DOHH2 (cell line): Measurements from ENCODE around the gene GLYR1.

Source experiments
- H3F3A ChIP-seq: fragments of 200-600 bp; sonication (generic), shearing (Covaris generic); 2 replicates; pipeline ENCODE4 v1.6.0; 2016; ENCODE audit warnings: antibody characterized with exemption, mild to moderate bottlenecking; ENCODE audit not compliant: control insufficient read depth, insufficient read depth
- H3K27ac ChIP-seq: fragments of 200-600 bp; sonication (generic); 2 replicates; pipeline ENCODE4 v1.5.1; 2014; ENCODE audit warnings: low read depth, mild to moderate bottlenecking, low read length, moderate library complexity
- H3K27me3 ChIP-seq: fragments of 200-600 bp; sonication (generic); 2 replicates; pipeline ENCODE4 v1.6.1; 2014; ENCODE audit warnings: mild to moderate bottlenecking, low read length, mixed read lengths; ENCODE audit not compliant: control insufficient read depth
- H3K36me3 ChIP-seq: fragments of 200-600 bp; sonication (generic); 2 replicates; pipeline ENCODE4 v1.6.1; 2014; ENCODE audit warnings: mild to moderate bottlenecking, low read length, moderate library complexity, mixed read lengths; ENCODE audit not compliant: control insufficient read depth
- H3K4me1 ChIP-seq: fragments of 200-600 bp; sonication (generic); 2 replicates; pipeline ENCODE4 v1.6.1; 2014; ENCODE audit warnings: mild to moderate bottlenecking, low read length, mixed read lengths; ENCODE audit not compliant: control insufficient read depth
- H3K4me2 ChIP-seq: fragments of 200-600 bp; sonication (generic); 2 replicates; pipeline ENCODE4 v1.6.0; 2014; ENCODE audit warnings: mild to moderate bottlenecking, low read length, moderate library complexity
- H3K4me3 ChIP-seq: fragments of 200-600 bp; sonication (generic); 2 replicates; pipeline ENCODE4 v1.5.1; 2014; ENCODE audit warnings: mild to moderate bottlenecking, low read length, mixed read lengths
- H3K79me2 ChIP-seq: fragments of 200-600 bp; sonication (generic); 2 replicates; pipeline ENCODE4 v1.6.1; 2014; ENCODE audit warnings: mild to moderate bottlenecking, low read length, mixed read lengths; ENCODE audit not compliant: control insufficient read depth
- H3K9me2 ChIP-seq: fragments of 200-600 bp; sonication (generic); replicated peaks from 2 replicates; pipeline ENCODE4 v1.6.1; 2014; ENCODE audit warnings: mild to moderate bottlenecking, low read length, mixed read lengths; ENCODE audit not compliant: control insufficient read depth
- H3K9me3 ChIP-seq: fragments of 200-600 bp; sonication (generic); 2 replicates; pipeline ENCODE4 v1.6.1; 2014; ENCODE audit warnings: antibody characterized with exemption, low read length, mixed read lengths; ENCODE audit not compliant: control insufficient read depth, insufficient read depth
- H4K20me1 ChIP-seq: fragments of 200-600 bp; sonication (generic); 2 replicates; pipeline ENCODE4 v1.6.0; 2014; ENCODE audit warnings: low read depth, mild to moderate bottlenecking, antibody characterized with exemption, low read length, moderate library complexity; ENCODE audit not compliant: control insufficient read depth, insufficient read depth
- EZH2phosphoT487 ChIP-seq: fragments of 200-600 bp; sonication (generic); IDR thresholded peaks from 2 replicates; pipeline ENCODE4 v1.6.1; 2017; ENCODE audit warnings: borderline replicate concordance, mild to moderate bottlenecking, antibody characterized with exemption, low read length, moderate library complexity, mixed read lengths
- TF ChIP-seq, protein P1 (sequence below): fragments of 200-600 bp; sonication (generic); IDR thresholded peaks from one replicate; pipeline ENCODE4 v1.5.1; 2014; ENCODE audit warnings: antibody characterized with exemption, mild to moderate bottlenecking, low read depth, low read length; ENCODE audit not compliant: poor library complexity, severe bottlenecking

The GLYR1 gene

DNA sequence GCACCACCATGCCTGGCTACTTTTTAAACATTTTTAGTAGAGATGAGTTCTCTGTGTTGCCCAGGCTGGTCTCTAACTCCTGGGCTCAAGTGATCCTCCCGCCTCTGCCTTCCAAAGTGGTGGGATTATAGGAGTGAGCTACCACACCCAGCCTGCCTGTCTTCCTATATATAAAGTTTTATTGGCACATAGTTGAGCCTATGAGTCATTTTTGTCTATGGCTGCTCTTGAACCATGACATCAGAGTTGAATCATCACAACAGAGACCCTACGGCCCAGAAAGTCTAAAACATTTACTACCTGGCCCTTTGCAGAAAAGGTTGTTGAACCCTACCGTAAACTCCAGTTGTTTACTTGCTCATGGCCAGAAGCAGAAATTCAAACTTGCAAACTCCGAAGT lies 66.9 kb downstream of the GLYR1 start:
- H3F3A ChIP-seq, result no peaks in the 10 kb centered on the region
- no peaks in the 10 kb centered on the region for H3K27me3 ChIP-seq
- H3K9me2 ChIP-seq, result no peaks in the 10 kb centered on the region
- no peaks in the 10 kb centered on the region for H3K9me3 ChIP-seq
- no peaks in the 10 kb centered on the region for H4K20me1 ChIP-seq
- H3K4me3 ChIP-seq, result no peak overlapping the region
- TF ChIP-seq EZH2phosphoT487, result no peak
- TF ChIP-seq, protein P1, sequence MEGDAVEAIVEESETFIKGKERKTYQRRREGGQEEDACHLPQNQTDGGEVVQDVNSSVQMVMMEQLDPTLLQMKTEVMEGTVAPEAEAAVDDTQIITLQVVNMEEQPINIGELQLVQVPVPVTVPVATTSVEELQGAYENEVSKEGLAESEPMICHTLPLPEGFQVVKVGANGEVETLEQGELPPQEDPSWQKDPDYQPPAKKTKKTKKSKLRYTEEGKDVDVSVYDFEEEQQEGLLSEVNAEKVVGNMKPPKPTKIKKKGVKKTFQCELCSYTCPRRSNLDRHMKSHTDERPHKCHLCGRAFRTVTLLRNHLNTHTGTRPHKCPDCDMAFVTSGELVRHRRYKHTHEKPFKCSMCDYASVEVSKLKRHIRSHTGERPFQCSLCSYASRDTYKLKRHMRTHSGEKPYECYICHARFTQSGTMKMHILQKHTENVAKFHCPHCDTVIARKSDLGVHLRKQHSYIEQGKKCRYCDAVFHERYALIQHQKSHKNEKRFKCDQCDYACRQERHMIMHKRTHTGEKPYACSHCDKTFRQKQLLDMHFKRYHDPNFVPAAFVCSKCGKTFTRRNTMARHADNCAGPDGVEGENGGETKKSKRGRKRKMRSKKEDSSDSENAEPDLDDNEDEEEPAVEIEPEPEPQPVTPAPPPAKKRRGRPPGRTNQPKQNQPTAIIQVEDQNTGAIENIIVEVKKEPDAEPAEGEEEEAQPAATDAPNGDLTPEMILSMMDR, result no peak
- H3K36me3 ChIP-seq, result no peaks in the 10 kb centered on the region
- H3K4me2 ChIP-seq, result no peak overlapping the region
- H3K4me1 ChIP-seq, result no peaks in the 10 kb centered on the region
- no peak overlapping the region for H3K27ac ChIP-seq
- H3K79me2 ChIP-seq, result no peaks in the 10 kb centered on the region

DNA sequence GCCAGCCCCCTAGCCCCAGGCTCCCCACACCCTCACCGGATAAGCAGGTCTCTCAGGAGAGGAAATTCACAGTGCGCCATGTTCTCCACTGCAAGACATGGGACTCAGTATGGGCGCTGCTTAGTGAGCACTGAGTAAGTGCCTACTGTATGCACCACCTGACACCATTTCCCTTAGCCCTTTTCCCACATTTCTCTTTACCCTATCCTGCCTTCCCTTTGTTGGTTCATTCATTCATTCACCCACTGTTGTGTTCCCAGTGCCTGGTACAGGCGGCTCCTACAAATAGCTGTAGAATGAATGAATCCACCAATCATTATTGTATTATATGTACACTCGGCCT lies 69.1 kb downstream of the GLYR1 start:
- H3K4me2 ChIP-seq, result no peak overlapping the region
- no peaks in the 10 kb centered on the region for H3K27me3 ChIP-seq
- H3K4me1 ChIP-seq, result no peaks in the 10 kb centered on the region
- H3K27ac ChIP-seq, result no peak overlapping the region
- TF ChIP-seq EZH2phosphoT487, result no peak
- TF ChIP-seq, protein P1, result no peak
- no peaks in the 10 kb centered on the region for H4K20me1 ChIP-seq
- no peaks in the 10 kb centered on the region for H3K9me2 ChIP-seq
- no peaks in the 10 kb centered on the region for H3K36me3 ChIP-seq
- no peaks in the 10 kb centered on the region for H3F3A ChIP-seq
- no peak overlapping the region for H3K4me3 ChIP-seq
- H3K9me3 ChIP-seq, result no peaks in the 10 kb centered on the region
- no peaks in the 10 kb centered on the region for H3K79me2 ChIP-seq

DNA sequence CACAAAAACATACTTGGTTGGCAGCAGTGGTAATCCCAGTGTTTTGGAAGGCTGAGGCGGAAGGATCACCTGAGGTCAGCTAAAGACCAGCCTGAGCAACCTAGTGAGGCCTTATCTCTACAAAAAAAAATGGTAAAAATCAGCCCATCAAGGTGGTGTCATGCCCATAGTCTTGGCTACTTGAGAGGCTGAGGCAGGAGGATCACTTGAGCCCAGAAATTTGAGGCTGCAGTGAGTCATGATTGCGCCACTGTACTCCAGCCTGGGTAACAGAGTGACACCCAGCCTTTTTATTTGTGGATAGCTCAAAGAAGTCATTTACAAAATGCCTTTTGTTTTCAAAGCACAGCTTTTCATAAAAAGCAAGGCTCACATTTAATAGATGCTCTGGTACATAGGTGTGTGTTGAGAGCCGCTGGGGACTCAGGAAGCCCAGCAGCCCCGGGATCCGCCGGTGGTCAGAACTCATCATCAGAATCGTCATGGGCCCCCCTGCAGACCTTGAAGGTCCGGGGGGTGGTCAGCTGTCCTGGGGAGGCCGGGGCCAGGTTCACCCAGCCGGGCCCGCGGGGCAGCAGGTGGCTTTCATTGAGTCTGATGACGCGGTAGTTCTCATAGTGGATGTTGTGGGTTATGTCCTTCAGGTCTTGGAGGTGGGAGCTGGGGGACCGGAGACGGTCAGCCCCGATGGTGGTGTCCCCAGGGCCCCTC lies 69.6 kb downstream of the GLYR1 start:
- Histone ChIP-seq H3K36me3 (no peaks in the 10 kb centered on the region), H3F3A (no peaks in the 10 kb centered on the region), H3K4me1 (no peaks in the 10 kb centered on the region), H3K79me2 (no peaks in the 10 kb centered on the region), H3K27ac (no peak overlapping the region), H3K4me3 (no peak overlapping the region), H3K9me3 (no peaks in the 10 kb centered on the region), H3K4me2 (no peak overlapping the region), H3K27me3 (no peaks in the 10 kb centered on the region), H4K20me1 (no peaks in the 10 kb centered on the region), H3K9me2 (no peaks in the 10 kb centered on the region)
- TF ChIP-seq, protein P1, result no peak
- no peak for TF ChIP-seq EZH2phosphoT487
